Brain microvascular endothelial cell (primary cell): ENCODE results near the gene NARF.
"Not testable (repeated sequence)": the region's sequence is repeated elsewhere in the genome, so short reads cannot be mapped to it uniquely, and the experiment has no call there.

ENCODE experiments used
- DNase-seq: peaks from one replicate; pipeline ENCODE4 v3.0.0-alpha.2; 2020
- H3K27ac ChIP-seq: fragments of 250-450 bp; sonication (Bioruptor Pico); 2 replicates; pipeline ENCODE4 v1.5.1; 2020; ENCODE audit warnings: mild to moderate bottlenecking, moderate library complexity
- H3K27me3 ChIP-seq: fragments of 250-450 bp; sonication (Bioruptor Pico); replicated peaks from 2 replicates; pipeline ENCODE4 v1.5.1; 2020; ENCODE audit warnings: mild to moderate bottlenecking
- H3K36me3 ChIP-seq: fragments of 250-450 bp; sonication (Bioruptor Pico); replicated peaks from 2 replicates; pipeline ENCODE4 v1.5.1; 2020; ENCODE audit warnings: mild to moderate bottlenecking
- H3K4me3 ChIP-seq: 2 replicates; pipeline ENCODE4 v1.5.1; 2011; ENCODE audit warnings: low read depth, mild to moderate bottlenecking, control low read depth, low read length, moderate library complexity
- in situ Hi-C: cut with HindIII; loops from 2 replicates; pipeline ENCODE4 v1.10.0; 2017; ENCODE audit warnings: low sequenced_read_pairs, low pct_ligation_motif_present
- TF ChIP-seq, protein P1 (sequence below): IDR thresholded peaks from 2 replicates; pipeline ENCODE4 v1.5.1; 2011; ENCODE audit warnings: low read depth, mild to moderate bottlenecking, moderate library complexity, low read length, control low read depth, inconsistent platforms; ENCODE audit errors: missing control alignments

NARF gene

GRCh38 chr17:82452162-82452561, 6.4 kb upstream of the NARF start:
- DNase-seq = no peak
- no peaks in the 10 kb centered on the region for H3K36me3 ChIP-seq
- no peak overlapping the region for H3K27ac ChIP-seq
- in situ Hi-C loops = no loop called here
- TF ChIP-seq, protein P1, sequence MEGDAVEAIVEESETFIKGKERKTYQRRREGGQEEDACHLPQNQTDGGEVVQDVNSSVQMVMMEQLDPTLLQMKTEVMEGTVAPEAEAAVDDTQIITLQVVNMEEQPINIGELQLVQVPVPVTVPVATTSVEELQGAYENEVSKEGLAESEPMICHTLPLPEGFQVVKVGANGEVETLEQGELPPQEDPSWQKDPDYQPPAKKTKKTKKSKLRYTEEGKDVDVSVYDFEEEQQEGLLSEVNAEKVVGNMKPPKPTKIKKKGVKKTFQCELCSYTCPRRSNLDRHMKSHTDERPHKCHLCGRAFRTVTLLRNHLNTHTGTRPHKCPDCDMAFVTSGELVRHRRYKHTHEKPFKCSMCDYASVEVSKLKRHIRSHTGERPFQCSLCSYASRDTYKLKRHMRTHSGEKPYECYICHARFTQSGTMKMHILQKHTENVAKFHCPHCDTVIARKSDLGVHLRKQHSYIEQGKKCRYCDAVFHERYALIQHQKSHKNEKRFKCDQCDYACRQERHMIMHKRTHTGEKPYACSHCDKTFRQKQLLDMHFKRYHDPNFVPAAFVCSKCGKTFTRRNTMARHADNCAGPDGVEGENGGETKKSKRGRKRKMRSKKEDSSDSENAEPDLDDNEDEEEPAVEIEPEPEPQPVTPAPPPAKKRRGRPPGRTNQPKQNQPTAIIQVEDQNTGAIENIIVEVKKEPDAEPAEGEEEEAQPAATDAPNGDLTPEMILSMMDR = no peak
- H3K4me3 ChIP-seq = no peak overlapping the region
- no peaks in the 10 kb centered on the region for H3K27me3 ChIP-seq

GRCh38 chr17:82453151-82453550, 5.4 kb upstream of the NARF start:
- in situ Hi-C loops, DNase-seq, H3K4me3 ChIP-seq, H3K36me3 ChIP-seq, H3K27me3 ChIP-seq, H3K27ac ChIP-seq: not testable (repeated sequence)

- H3K27me3 ChIP-seq, in situ Hi-C loops, DNase-seq, H3K4me3 ChIP-seq, H3K36me3 ChIP-seq, H3K27ac ChIP-seq: not testable (repeated sequence)
Observed at GRCh38 chr17:82453706-82454105, 4.8 kb upstream of the NARF start.

- H3K36me3 ChIP-seq = peaks cover 9% of the 10 kb centered on the region
- H3K27me3 ChIP-seq = no peaks in the 10 kb centered on the region
- DNase-seq = no peak
- peak overlapping the region; percentile 98 for H3K27ac ChIP-seq
- in situ Hi-C loops = no loop called here
- TF ChIP-seq, protein P1 = no peak
- peak overlapping the region; percentile 78 for H3K4me3 ChIP-seq
Observed at GRCh38 chr17:82457073-82457928, 1.2 kb upstream of the NARF start.

- DNase-seq = no peak
- H3K4me3 ChIP-seq = peak overlapping the region; percentile 78
- H3K36me3 ChIP-seq = peaks cover 11% of the 10 kb centered on the region
- in situ Hi-C loops = no loop called here
- no peaks in the 10 kb centered on the region for H3K27me3 ChIP-seq
- TF ChIP-seq, protein P1 = no peak
- H3K27ac ChIP-seq = peak overlapping the region; percentile 98
Observed at GRCh38 chr17:82457929-82458178, 687 bp upstream of the NARF start.

GRCh38 chr17:82458885-82459424, 414 bp downstream of the NARF start:
- DNase-seq = peak; percentile 30
- Histone ChIP-seq H3K27me3 (no peaks in the 10 kb centered on the region), H3K36me3 (peaks cover 17% of the 10 kb centered on the region), H3K4me3 (peak overlapping the region; percentile 78), H3K27ac (peak overlapping the region; percentile 98)
- in situ Hi-C loops = no loop called here
- TF ChIP-seq, protein P1 = no peak

GRCh38 chr17:82459936-82460335, 1.4 kb downstream of the NARF start:
- peaks cover 26% of the 10 kb centered on the region for H3K36me3 ChIP-seq
- H3K27me3 ChIP-seq, in situ Hi-C loops, H3K27ac ChIP-seq, DNase-seq, H3K4me3 ChIP-seq: not testable (repeated sequence)
